Immature natural killer cell (primary cell): ENCODE results near the gene PITX3. TPM values are rescaled to one million over a fixed set of nuclear protein-coding genes. Genes with fewer than 3 reads are reported as not detected.

ENCODE experiments used
- DNase-seq, 3 donors: peaks; one replicate each; pipeline ENCODE4 v3.0.0; 2022; ENCODE audit warnings: mixed read lengths in 1 of 3
- H3K27ac Mint-ChIP-seq, 6 donors: one replicate each; pipeline ENCODE4 v1.8.0; 2020; ENCODE audit warnings: mixed read lengths in 6 of 6, mild to moderate bottlenecking in 5 of 6, inconsistent platforms in 4 of 6, moderate library complexity in 3 of 6
- H3K27me3 Mint-ChIP-seq, 3 donors: one replicate each; pipeline ENCODE4 v1.8.0; 2020 to 2021; ENCODE audit warnings: low read depth in 3 of 3, mild to moderate bottlenecking in 3 of 3, mixed read lengths in 3 of 3, moderate library complexity in 3 of 3, inconsistent platforms in 1 of 3
- H3K36me3 Mint-ChIP-seq, 3 donors: one replicate each; pipeline ENCODE4 v1.8.0; 2020; ENCODE audit warnings: mixed read lengths in 3 of 3, inconsistent platforms in 2 of 3, mild to moderate bottlenecking in 2 of 3
- H3K4me1 Mint-ChIP-seq, 2 donors: one replicate each; pipeline ENCODE4 v1.8.0; 2020; ENCODE audit warnings: inconsistent platforms in 2 of 2, mild to moderate bottlenecking in 2 of 2, mixed read lengths in 2 of 2, moderate library complexity in 1 of 2
- H3K4me3 Mint-ChIP-seq, 5 donors: one replicate each; pipeline ENCODE4 v1.8.0; 2020; ENCODE audit warnings: mild to moderate bottlenecking in 5 of 5, mixed read lengths in 5 of 5, inconsistent platforms in 3 of 5, moderate library complexity in 3 of 5
- H3K9me3 Mint-ChIP-seq, 6 donors: one replicate each; pipeline ENCODE4 v1.8.0; 2020; ENCODE audit warnings: mild to moderate bottlenecking in 6 of 6, mixed read lengths in 6 of 6, inconsistent platforms in 4 of 6, moderate library complexity in 3 of 6
- polyA plus RNA-seq, 3 donors: library from polyadenylated mRNA; unstranded; fragments of 300-500 nt; fragmentation: Illumina TruSeq; gene quantifications; one replicate each; pipeline ENCODE4 v1.2.3, GENCODE V29; 2021

PITX3 gene
- polyA plus RNA-seq, 3 donors from 2014 or later, result not detected

DNA sequence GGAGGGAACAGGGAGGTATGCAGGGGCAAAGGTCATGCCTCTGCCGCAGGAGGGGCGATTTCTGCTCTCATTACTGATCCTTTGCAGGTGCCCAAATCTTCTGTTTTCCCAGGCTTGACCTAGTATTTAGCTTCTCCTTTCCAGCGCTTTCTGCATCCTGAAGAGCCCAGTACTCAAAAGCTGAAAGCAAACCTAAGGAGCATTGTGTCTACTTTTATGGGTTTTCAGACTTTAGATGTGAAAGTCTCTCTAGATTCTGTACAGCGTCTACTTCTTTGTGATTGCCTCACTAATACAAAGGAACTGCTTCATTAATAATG lies 4.6 kb upstream of the PITX3 start:
- peak overlapping the region; percentile 95 to 99 (median 98) for H3K27ac Mint-ChIP-seq
- H3K9me3 Mint-ChIP-seq, result no peaks in the 10 kb centered on the region
- peak overlapping the region; percentile 97 to 100 (median 98) for H3K4me3 Mint-ChIP-seq
- H3K36me3 Mint-ChIP-seq, result no peaks in the 10 kb centered on the region
- H3K27me3 Mint-ChIP-seq, result peaks cover 9 to 18% (median 9%) of the 10 kb centered on the region in 3 donors
- H3K4me1 Mint-ChIP-seq, result peaks cover 58 to 66% of the 10 kb centered on the region in 2 donors
- no peak for DNase-seq

DNA sequence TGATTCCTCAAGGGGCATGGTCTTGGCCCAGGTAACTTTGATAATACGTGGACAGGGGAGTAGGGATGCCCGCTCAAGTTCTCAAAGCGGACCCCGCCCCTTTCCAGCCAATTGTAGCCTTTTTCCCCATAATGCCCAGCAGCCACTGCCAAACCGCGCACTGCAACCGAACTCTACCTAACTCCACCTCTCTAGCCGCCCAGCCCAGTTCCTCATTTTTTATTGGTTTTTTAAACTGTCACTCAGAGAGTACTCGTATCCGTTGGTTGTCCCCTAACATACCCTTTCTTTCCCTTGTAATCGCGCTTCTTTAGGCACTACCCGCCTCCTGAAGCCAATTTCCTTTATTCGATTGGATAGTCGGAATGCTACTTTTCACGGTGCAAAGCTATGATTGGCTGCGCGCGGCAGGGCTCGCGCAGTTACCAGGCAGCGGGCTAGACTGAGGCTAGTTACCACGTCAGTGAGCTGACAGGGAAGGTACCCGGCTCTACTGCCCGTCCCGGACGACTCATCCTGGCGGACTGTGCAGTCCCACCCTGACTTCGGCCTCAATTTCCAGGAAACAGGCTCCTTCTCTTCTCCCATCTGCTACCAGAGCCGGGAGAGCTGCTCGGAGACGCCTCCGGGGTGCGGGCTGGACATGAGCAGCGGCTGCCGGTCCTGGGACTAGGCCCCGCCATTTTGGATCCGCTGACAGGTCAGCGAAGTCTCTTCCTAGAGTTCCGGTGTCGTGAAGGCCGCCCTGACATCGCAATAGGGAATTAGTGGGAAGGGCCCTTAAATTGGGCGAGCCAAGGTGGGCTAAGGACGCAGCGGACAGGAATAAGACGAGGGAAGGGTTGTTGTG lies 4.0 kb upstream of the PITX3 start, which contains the start of gene GBF1:
TSS of gene GBF1 (plus strand) at position 451 of the 850 bp plus-strand sequence. CDS start 13,407 bp downstream, outside the sequence.
- Mint-ChIP-seq H3K27me3 (peaks cover 10 to 20% (median 14%) of the 10 kb centered on the region in 3 donors), H3K36me3 (no peaks in the 10 kb centered on the region), H3K27ac (peak within 1 kb of the TSS; percentile 95 to 99 (median 98)), H3K9me3 (no peaks in the 10 kb centered on the region), H3K4me3 (peak within 1 kb of the TSS; percentile 97 to 100 (median 98)), H3K4me1 (peaks cover 61 to 67% of the 10 kb centered on the region in 2 donors)
- DNase-seq, result peak; percentile 96 to 97 (median 97)

DNA sequence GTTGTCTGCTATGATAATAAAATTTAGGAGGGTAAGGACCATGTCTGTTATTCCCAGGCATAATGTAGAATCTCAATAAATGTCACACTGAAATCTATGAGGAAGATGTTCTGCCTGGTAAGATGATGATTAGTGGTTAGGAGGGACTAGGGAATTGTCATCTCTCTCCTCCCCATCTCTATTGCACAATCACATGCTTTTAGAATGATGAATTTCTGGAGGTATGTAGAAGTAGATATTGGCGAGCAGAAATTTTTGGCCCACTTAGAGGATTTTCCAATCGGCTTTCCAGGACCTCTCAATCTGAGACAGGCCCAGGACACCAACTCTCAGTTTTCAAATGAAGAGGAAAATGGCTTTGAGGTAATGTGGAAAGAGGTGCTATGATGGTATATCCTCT lies 2.0 kb upstream of the PITX3 start:
- Mint-ChIP-seq H3K36me3 (no peaks in the 10 kb centered on the region), H3K9me3 (no peaks in the 10 kb centered on the region), H3K27me3 (peaks cover 10 to 27% (median 15%) of the 10 kb centered on the region in 3 donors), H3K4me1 (peaks cover 56 to 60% of the 10 kb centered on the region in 2 donors), H3K4me3 (peak overlapping the region in 3 of 5 donors; percentile 27 to 88 (median 63)), H3K27ac (peak overlapping the region in 1 of 6 donors; percentile 67)
- DNase-seq, result no peak

DNA sequence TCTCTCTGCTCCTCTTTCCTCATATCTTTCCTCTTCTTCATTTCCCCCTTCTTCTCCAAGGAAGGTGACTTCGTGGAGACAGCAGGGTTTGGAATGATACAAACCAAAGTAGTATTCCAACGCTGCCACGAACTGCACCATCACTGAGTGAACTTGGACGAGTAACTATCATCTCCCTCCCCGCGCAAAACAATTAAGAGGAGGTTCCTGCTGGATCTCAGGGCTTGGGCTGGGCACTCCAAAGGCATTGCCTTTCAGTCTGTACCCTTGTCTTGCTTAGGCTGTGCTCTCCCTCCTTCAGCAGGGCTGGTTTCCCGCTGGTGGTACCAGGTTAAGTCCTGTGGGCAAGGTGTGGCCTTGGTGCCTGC lies 790 bp upstream of the PITX3 start:
- peaks cover 10 to 27% (median 15%) of the 10 kb centered on the region in 3 donors for H3K27me3 Mint-ChIP-seq
- no peaks in the 10 kb centered on the region for H3K36me3 Mint-ChIP-seq
- H3K4me1 Mint-ChIP-seq, result peaks cover 44 to 48% of the 10 kb centered on the region in 2 donors
- no peak for DNase-seq
- peak overlapping the region in 3 of 6 donors; percentile 7 to 61 (median 8) for H3K27ac Mint-ChIP-seq
- no peaks in the 10 kb centered on the region for H3K9me3 Mint-ChIP-seq
- H3K4me3 Mint-ChIP-seq, result peak overlapping the region; percentile 82 to 98 (median 88)

DNA sequence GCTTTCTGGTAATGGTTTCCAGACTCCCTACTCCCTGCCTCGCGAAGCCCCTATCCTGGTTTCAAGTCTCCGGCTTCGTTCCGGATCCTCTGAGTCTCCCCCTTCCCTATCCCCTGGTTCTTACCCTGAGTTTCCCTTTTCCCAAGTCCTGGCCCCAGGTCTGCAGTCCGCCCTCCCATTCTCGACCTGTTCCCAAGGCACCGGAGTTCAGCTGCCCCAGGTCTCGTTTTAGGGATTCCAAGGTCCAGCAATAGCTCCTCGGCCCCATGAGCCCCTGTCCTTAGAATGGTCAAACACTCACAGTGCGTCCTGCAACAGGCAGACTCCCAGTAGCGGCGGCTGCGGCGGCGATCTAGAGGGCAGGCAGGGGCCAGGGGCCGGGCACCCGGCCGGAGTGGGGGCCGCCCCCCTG lies 274 bp downstream of the PITX3 start:
- no peak for DNase-seq
- Mint-ChIP-seq H3K9me3 (no peaks in the 10 kb centered on the region), H3K27me3 (peaks cover 10 to 31% (median 15%) of the 10 kb centered on the region in 3 donors), H3K36me3 (no peaks in the 10 kb centered on the region), H3K4me3 (peak overlapping the region; percentile 60 to 87 (median 75)), H3K4me1 (peaks cover 33 to 38% of the 10 kb centered on the region in 2 donors), H3K27ac (no peak overlapping the region)

DNA sequence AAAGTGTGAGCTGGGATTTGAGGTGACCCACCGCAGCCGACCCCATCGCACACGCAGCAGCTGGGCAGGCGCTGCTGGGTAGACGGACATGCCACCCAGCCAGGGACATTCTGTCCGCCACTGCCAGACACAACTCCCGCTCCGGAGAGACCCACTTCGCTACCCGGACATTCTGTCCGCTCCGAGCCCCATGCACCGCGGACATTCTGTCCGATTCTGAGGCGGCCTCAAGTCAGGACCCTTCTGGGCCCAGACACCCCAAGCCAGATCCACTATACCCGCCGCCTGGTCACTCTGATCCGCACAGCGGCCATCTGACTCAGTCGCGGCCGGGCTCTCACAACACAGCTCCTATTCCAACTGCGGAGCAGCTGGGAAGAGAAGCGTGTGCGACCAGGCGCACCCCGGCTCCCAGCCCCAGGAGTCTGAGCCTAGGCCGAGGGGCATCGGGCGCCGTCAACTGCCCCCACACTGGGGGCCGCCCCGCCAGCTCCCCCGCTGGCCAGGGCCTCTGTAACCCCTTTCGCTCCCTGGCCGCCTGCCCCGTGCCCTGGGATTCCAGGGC lies 763 bp downstream of the PITX3 start:
- Mint-ChIP-seq H3K4me3 (peak overlapping the region in 4 of 5 donors; percentile 19 to 87 (median 75)), H3K4me1 (peaks cover 28 to 33% of the 10 kb centered on the region in 2 donors), H3K27me3 (peaks cover 12 to 32% (median 15%) of the 10 kb centered on the region in 3 donors), H3K36me3 (no peaks in the 10 kb centered on the region), H3K27ac (no peak overlapping the region), H3K9me3 (no peaks in the 10 kb centered on the region)
- DNase-seq, result no peak

DNA sequence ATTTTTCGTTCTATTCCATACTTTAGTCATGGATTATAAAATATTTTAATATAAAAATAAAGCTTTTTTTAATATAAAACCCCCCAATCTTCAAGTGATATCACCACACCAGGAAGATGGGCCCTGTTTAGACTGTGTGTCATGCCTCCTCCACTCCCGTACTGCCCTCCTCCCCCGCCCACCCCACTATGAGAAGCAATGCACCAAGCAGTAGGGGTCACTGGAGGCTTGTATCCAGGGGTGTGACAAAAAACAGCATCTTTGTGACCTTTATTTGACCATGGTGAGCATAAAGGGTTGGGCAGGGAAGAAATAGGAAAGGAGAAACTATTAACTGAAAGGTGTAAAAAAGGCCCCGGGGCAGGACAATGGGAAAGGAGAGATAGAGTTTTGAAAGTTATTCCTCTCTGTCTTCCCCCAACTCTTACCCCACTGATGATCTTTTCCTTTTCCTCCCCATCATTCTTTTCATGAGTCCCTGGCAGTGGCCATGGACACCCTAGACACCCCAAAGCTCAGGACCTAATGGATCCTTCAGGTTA lies 3.5 kb downstream of the PITX3 start:
- no peak for DNase-seq
- Mint-ChIP-seq H3K36me3 (no peaks in the 10 kb centered on the region), H3K4me1 (peaks cover 16 to 18% of the 10 kb centered on the region in 2 donors), H3K27ac (no peak overlapping the region), H3K4me3 (no peak overlapping the region), H3K27me3 (peaks cover 12 to 29% (median 12%) of the 10 kb centered on the region in 3 donors), H3K9me3 (no peaks in the 10 kb centered on the region)

DNA sequence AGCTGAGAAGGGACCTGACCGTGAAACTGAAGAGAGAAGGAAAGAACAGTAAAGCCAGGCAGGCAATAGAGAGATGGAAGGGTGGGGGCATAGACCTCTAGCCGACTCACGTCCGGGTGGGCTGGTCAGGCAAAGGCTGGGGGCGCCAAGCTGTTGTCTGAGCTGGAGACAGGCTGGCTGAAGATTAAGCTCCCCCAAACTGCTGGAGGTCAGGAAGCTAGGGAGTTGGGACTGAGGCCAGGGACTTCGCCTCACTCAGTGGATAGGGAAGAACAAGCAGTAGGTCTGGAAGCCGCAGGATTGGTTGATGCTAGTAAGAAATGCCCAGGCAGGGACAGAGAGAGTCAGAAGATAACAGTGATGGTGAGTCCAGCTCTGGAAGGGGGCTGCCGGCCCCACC lies 5.3 kb downstream of the PITX3 start:
- no peak overlapping the region for H3K4me3 Mint-ChIP-seq
- peaks cover 2 to 14% of the 10 kb centered on the region in 2 donors for H3K4me1 Mint-ChIP-seq
- peaks cover 15 to 21% (median 15%) of the 10 kb centered on the region in 3 donors for H3K27me3 Mint-ChIP-seq
- no peaks in the 10 kb centered on the region for H3K36me3 Mint-ChIP-seq
- DNase-seq, result no peak
- no peaks in the 10 kb centered on the region for H3K9me3 Mint-ChIP-seq
- no peak overlapping the region for H3K27ac Mint-ChIP-seq

DNA sequence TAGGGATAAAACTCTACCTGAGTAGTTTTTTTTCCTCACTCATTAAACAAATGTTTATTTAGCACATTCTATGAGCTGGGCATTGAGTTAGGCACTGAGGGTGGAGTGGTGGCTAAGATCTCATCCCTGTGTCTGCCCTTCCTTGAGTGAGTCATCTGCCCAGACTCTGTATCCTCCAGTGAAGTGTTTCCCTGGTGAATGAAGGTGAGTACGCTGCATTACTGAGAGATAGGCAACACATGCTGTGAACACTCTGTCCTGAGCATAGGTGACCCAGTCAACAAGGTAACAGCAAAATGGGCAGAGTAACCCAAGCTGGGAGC lies 5.8 kb downstream of the PITX3 start:
- DNase-seq, result no peak
- Mint-ChIP-seq H3K27ac (no peak overlapping the region), H3K4me1 (peaks cover 0 to 12% of the 10 kb centered on the region in 2 donors), H3K27me3 (peaks cover 13 to 21% (median 15%) of the 10 kb centered on the region in 3 donors), H3K36me3 (no peaks in the 10 kb centered on the region), H3K4me3 (no peak overlapping the region), H3K9me3 (no peaks in the 10 kb centered on the region)

DNA sequence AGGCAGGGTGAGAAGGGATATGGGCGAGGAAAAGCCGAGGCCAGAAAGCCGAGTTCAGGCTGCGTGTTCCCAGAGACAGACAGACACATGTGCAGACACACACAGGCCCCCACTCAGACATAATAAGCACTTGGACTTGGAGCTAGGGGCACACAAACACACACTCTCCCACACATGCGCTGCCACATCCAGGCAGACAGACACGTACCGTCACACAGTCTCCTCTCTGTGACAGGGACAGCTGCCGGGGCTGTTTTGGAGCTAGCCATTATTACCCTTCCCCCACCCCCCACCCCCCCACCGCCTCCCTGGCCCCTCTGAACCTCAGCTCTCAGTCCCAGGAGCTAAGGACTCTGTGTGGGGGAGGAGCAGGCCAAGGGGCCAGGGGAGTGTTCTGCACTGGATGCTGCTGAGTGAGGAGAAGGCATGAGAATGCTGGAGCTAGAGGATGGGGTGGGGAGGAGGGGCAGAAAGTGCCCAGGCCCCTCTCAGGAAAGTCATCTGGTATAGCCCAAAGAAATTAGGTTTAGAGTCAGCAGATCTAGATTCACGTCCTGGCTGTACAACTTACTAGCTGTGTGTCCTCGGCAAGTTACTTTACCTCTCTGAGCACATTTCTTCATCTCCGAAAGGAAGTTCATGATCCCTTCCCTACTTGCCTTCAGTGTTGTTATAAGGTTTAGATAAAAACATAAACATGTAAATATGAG lies 6.3 kb downstream of the PITX3 start:
- H3K36me3 Mint-ChIP-seq, result no peaks in the 10 kb centered on the region
- H3K9me3 Mint-ChIP-seq, result no peaks in the 10 kb centered on the region
- H3K4me3 Mint-ChIP-seq, result no peak overlapping the region
- H3K4me1 Mint-ChIP-seq, result peaks cover 4 to 12% of the 10 kb centered on the region in 2 donors
- H3K27ac Mint-ChIP-seq, result no peak overlapping the region
- H3K27me3 Mint-ChIP-seq, result peaks cover 11 to 17% (median 13%) of the 10 kb centered on the region in 3 donors
- DNase-seq, result no peak

DNA sequence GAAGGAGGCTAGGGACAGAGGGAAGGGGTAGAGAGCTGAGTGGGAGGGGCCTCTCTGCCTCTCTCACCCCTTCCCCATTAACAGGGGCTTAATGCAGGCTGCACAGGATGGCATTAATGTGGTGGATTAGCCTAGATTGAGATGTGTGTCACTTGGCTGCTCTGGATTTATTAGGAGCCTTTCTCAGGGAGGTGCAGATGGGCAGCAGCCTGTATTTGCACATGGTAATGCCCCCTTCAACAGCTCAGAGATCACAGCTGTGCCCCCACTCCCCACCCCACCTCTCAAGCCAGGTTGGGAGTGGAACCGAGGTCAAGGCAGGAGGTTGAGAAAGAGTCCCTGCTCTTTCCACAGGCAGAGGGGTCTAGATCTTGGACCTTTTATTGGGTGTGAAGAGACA lies 7.3 kb downstream of the PITX3 start:
- peaks cover 14 to 17% (median 14%) of the 10 kb centered on the region in 3 donors for H3K27me3 Mint-ChIP-seq
- no peak for DNase-seq
- no peak overlapping the region for H3K4me3 Mint-ChIP-seq

DNA sequence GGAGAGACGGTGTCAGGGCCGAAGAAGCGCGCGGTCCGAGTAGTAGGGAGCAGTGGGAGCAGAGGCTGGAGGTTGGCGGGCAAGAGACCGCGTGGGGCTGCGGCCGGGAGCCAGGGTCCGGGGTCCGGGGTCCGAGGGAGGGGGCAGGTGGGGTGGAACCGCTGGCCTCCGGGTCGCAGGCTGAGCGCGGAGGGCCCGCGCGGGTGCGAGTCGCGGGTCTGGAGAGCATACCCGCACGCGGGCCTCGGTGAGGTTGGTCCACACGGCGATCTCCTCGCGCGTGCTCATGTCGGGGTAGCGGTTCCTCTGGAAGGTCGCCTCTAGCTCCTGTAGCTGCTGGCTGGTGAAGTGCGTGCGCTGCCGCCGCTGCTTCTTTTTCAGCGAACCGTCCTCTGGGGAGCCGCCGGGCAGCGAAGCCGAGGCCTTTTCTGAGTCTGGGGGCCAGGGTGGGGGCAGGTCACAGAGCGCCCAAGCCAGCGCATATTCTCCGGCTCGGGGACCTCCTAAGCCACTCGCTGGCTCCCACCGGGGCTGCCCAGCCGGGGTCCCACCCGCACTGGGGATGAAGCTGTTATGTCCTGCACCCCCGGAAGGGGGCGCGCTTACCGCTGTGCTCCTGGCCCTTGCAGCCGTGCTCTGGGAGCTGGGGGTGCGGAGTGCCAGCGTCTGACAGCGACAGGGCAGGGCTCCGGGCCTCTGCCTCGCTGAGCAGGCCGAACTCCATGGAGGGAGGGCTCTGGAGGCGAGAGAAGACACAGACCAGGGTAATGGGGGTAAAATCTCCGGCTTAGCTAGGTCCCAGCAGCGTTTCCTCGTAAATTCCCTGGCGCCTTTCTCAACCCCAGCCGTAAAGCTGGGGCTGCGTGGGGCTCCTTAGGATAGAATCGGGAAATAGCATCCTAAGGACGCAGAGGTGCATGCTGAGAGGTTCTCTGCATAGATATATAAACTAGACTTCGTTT lies 9.7 kb downstream of the PITX3 start:
- peak overlapping the region; percentile 63 to 86 (median 68) for H3K4me3 Mint-ChIP-seq
- no peak overlapping the region for H3K27ac Mint-ChIP-seq
- DNase-seq, result peak; percentile 59 to 66 (median 59)
- H3K4me1 Mint-ChIP-seq, result peaks cover 14 to 22% of the 10 kb centered on the region in 2 donors
- H3K36me3 Mint-ChIP-seq, result no peaks in the 10 kb centered on the region
- peaks cover 18 to 23% (median 20%) of the 10 kb centered on the region in 3 donors for H3K27me3 Mint-ChIP-seq
- no peaks in the 10 kb centered on the region for H3K9me3 Mint-ChIP-seq

More for the DNA sequence above, 7.3 kb downstream of the PITX3 start:
- H3K4me1 Mint-ChIP-seq, result peaks cover 9 to 19% of the 10 kb centered on the region in 2 donors
- H3K27ac Mint-ChIP-seq, result no peak overlapping the region
- no peaks in the 10 kb centered on the region for H3K9me3 Mint-ChIP-seq
- H3K36me3 Mint-ChIP-seq, result no peaks in the 10 kb centered on the region
